OCI-LY1 (cell line): ENCODE measurements around the gene SCAF8.

Experiments
- H2AFZ ChIP-seq: fragments of 200-600 bp; sonication (generic), shearing (Covaris generic); 2 replicates; pipeline ENCODE4 v1.6.0; 2014; ENCODE audit warnings: antibody characterized with exemption, mild to moderate bottlenecking, low read length
- H3F3A ChIP-seq: fragments of 200-600 bp; sonication (generic), shearing (Covaris generic); 2 replicates; pipeline ENCODE4 v1.6.0; 2014; ENCODE audit warnings: mild to moderate bottlenecking, antibody characterized with exemption, low read length, moderate library complexity; ENCODE audit not compliant: insufficient read depth
- H3K27ac ChIP-seq: fragments of 200-600 bp; sonication (generic); 2 replicates; pipeline ENCODE4 v1.5.1; 2014; ENCODE audit warnings: low read length, mixed run types, mild to moderate bottlenecking, low read depth; ENCODE audit not compliant: poor library complexity, severe bottlenecking
- H3K27me3 ChIP-seq: fragments of 200-600 bp; sonication (generic); 2 replicates; pipeline ENCODE4 v1.6.0; 2014; ENCODE audit warnings: antibody characterized with exemption, mild to moderate bottlenecking, low read length, moderate library complexity; ENCODE audit not compliant: insufficient read depth
- H3K36me3 ChIP-seq: fragments of 200-600 bp; sonication (generic); 2 replicates; pipeline ENCODE4 v1.6.1; 2014; ENCODE audit warnings: mild to moderate bottlenecking, antibody characterized with exemption, low read length, moderate library complexity, mixed read lengths; ENCODE audit not compliant: insufficient read depth
- H3K4me1 ChIP-seq: fragments of 200-600 bp; sonication (generic); 2 replicates; pipeline ENCODE4 v1.5.1; 2014; ENCODE audit warnings: mild to moderate bottlenecking, low read length, moderate library complexity; ENCODE audit not compliant: insufficient read depth, severe bottlenecking
- H3K4me2 ChIP-seq: fragments of 200-600 bp; sonication (generic), shearing (Covaris generic); 2 replicates; pipeline ENCODE4 v1.6.1; 2014; ENCODE audit warnings: low read length
- H3K4me3 ChIP-seq: fragments of 200-600 bp; sonication (generic); 2 replicates; pipeline ENCODE4 v1.5.1; 2014; ENCODE audit warnings: low read length, low read depth, mild to moderate bottlenecking, mixed read lengths; ENCODE audit not compliant: poor library complexity, severe bottlenecking
- H3K79me2 ChIP-seq: fragments of 200-600 bp; shearing (Covaris generic); 2 replicates; pipeline ENCODE4 v1.6.1; 2016; ENCODE audit warnings: mixed run types, low read length, mixed read lengths; ENCODE audit not compliant: insufficient read depth
- H3K9ac ChIP-seq: fragments of 200-600 bp; sonication (generic), shearing (Covaris generic); 2 replicates; pipeline ENCODE4 v1.6.1; 2014; ENCODE audit warnings: mild to moderate bottlenecking, low read length, mixed read lengths
- H3K9me2 ChIP-seq: fragments of 200-600 bp; sonication (generic), shearing (Covaris generic); 2 replicates; pipeline ENCODE4 v1.6.1; 2014; ENCODE audit warnings: low read depth, mild to moderate bottlenecking, low read length, mixed read lengths
- H3K9me3 ChIP-seq: fragments of 200-600 bp; shearing (Covaris generic); 2 replicates; pipeline ENCODE4 v1.6.1; 2014; ENCODE audit warnings: low read length, mixed read lengths
- H4K20me1 ChIP-seq: fragments of 200-600 bp; sonication (generic), shearing (Covaris generic); 2 replicates; pipeline ENCODE4 v1.6.0; 2016; ENCODE audit warnings: mild to moderate bottlenecking, low read length; ENCODE audit not compliant: insufficient read depth
- EZH2 ChIP-seq: fragments of 200-600 bp; sonication (generic), shearing (Covaris generic); IDR thresholded peaks from 2 replicates; pipeline ENCODE4 v1.8.0; 2017; ENCODE audit warnings: borderline replicate concordance, mixed run types, mild to moderate bottlenecking, antibody characterized with exemption, low read length, moderate library complexity, mixed read lengths
- TF ChIP-seq, protein P1 (sequence below): fragments of 200-600 bp; sonication (generic), shearing (Covaris generic); IDR thresholded peaks from 2 replicates; pipeline ENCODE4 v1.5.1; 2017; ENCODE audit warnings: mild to moderate bottlenecking, antibody characterized with exemption, low read length, moderate library complexity, mixed read lengths

Gene SCAF8

DNA sequence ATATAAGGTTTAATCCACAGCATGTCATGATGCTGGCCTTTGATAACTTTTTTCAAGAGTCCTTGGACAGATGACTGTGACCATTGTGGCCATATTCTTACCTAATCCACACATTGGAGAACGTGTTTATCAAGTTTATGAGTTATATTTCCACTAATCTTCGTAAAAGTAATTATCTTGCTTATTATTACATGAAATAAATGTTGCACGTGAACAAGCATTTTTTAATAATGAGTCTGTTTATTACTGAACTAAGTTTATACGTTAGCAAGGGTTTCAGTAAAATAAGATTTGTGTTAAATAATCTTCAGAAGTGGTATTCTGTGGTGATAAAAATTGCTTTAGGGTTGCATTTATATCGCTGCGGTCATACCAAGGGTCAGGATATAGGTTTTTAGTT, 107.1 kb downstream of the SCAF8 start:
- no peaks in the 10 kb centered on the region; the same call in 1 of the 2 replicates for H3F3A ChIP-seq
- peaks cover 27% of the 10 kb centered on the region for H3K79me2 ChIP-seq

GRCh38 chr6:154841109-154841508, 107.9 kb downstream of the SCAF8 start:
- no peak overlapping the region for H3K9ac ChIP-seq
- H3K9me2 ChIP-seq = no peaks in the 10 kb centered on the region
- H3K4me2 ChIP-seq = no peak overlapping the region
- peaks cover 24% of the 10 kb centered on the region for H3K79me2 ChIP-seq
- no peak overlapping the region for H3K4me3 ChIP-seq
- TF ChIP-seq EZH2 = no peak
- TF ChIP-seq, protein P1, sequence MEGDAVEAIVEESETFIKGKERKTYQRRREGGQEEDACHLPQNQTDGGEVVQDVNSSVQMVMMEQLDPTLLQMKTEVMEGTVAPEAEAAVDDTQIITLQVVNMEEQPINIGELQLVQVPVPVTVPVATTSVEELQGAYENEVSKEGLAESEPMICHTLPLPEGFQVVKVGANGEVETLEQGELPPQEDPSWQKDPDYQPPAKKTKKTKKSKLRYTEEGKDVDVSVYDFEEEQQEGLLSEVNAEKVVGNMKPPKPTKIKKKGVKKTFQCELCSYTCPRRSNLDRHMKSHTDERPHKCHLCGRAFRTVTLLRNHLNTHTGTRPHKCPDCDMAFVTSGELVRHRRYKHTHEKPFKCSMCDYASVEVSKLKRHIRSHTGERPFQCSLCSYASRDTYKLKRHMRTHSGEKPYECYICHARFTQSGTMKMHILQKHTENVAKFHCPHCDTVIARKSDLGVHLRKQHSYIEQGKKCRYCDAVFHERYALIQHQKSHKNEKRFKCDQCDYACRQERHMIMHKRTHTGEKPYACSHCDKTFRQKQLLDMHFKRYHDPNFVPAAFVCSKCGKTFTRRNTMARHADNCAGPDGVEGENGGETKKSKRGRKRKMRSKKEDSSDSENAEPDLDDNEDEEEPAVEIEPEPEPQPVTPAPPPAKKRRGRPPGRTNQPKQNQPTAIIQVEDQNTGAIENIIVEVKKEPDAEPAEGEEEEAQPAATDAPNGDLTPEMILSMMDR = no peak
- no peak overlapping the region for H2AFZ ChIP-seq
- H3K9me3 ChIP-seq = no peaks in the 10 kb centered on the region
- H4K20me1 ChIP-seq = no peaks in the 10 kb centered on the region
- no peak overlapping the region for H3K27ac ChIP-seq
- peaks cover 22% of the 10 kb centered on the region; the same call in 1 of the 2 replicates for H3K36me3 ChIP-seq
- no peaks in the 10 kb centered on the region for H3K27me3 ChIP-seq
- H3K4me1 ChIP-seq = no peaks in the 10 kb centered on the region
- no peaks in the 10 kb centered on the region; the same call in 1 of the 2 replicates for H3F3A ChIP-seq

More for the DNA sequence above, 107.1 kb downstream of the SCAF8 start:
- no peaks in the 10 kb centered on the region for H3K4me1 ChIP-seq
- H4K20me1 ChIP-seq = no peaks in the 10 kb centered on the region
- no peaks in the 10 kb centered on the region for H3K9me3 ChIP-seq
- H3K9ac ChIP-seq = no peak overlapping the region
- H3K4me2 ChIP-seq = no peak overlapping the region
- no peak overlapping the region for H2AFZ ChIP-seq
- no peaks in the 10 kb centered on the region for H3K27me3 ChIP-seq
- peaks cover 21% of the 10 kb centered on the region; the same call in 1 of the 2 replicates for H3K36me3 ChIP-seq
- no peaks in the 10 kb centered on the region for H3K9me2 ChIP-seq
- H3K27ac ChIP-seq = no peak overlapping the region
- no peak overlapping the region for H3K4me3 ChIP-seq
- TF ChIP-seq, protein P1 = no peak
- TF ChIP-seq EZH2 = no peak

DNA sequence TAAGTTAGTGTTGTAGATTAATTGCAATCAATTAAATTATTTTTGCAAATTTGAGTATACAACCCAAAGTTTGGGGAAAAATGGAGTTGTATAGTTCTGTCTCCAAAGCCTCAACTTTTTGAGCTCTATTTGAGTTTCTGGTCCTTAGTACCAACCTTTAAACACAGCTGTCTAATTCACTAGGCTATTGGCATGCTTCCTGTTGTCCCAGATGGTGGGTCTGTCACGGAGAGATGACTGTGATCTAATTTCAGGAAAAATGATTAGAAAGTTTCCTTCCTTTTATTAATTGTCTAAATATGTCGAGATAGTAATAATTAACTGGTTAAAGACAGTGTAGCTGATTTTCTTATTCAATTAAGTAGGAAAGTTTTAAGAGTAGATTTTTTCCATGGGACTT, 109.6 kb downstream of the SCAF8 start:
- Histone ChIP-seq H3K79me2 (peaks cover 16% of the 10 kb centered on the region), H3K27me3 (no peaks in the 10 kb centered on the region), H4K20me1 (no peaks in the 10 kb centered on the region)

More for the DNA sequence above, 109.6 kb downstream of the SCAF8 start:
- Histone ChIP-seq H3K4me3 (no peak overlapping the region), H3K9me2 (no peaks in the 10 kb centered on the region), H3K4me1 (no peaks in the 10 kb centered on the region), H3K27ac (no peak overlapping the region), H3K4me2 (no peak overlapping the region), H3F3A (no peaks in the 10 kb centered on the region; the same call in 1 of the 2 replicates), H3K9me3 (no peaks in the 10 kb centered on the region), H2AFZ (no peak overlapping the region), H3K9ac (no peak overlapping the region), H3K36me3 (peaks cover 22% of the 10 kb centered on the region; the same call in 1 of the 2 replicates)
- TF ChIP-seq, protein P1 = no peak
- TF ChIP-seq EZH2 = no peak
